Loucy (cell line): ENCODE measurements around the gene LILRB4.
"Not testable (repeated sequence)": the region's sequence is repeated elsewhere in the genome, so short reads cannot be mapped to it uniquely, and the experiment has no call there.

Source experiments
- EZH2phosphoT487 ChIP-seq: fragments of 200-600 bp; IDR thresholded peaks from 2 replicates; pipeline ENCODE4 v1.6.1; 2018; ENCODE audit warnings: antibody characterized with exemption, mild to moderate bottlenecking, moderate library complexity, borderline replicate concordance
- TF ChIP-seq, protein P1 (sequence below): fragments of 200-600 bp; sonication (generic); conservative IDR thresholded peaks from 2 replicates; pipeline ENCODE4 v1.5.1; 2014; ENCODE audit warnings: mild to moderate bottlenecking, antibody characterized with exemption, low read length

DNA sequence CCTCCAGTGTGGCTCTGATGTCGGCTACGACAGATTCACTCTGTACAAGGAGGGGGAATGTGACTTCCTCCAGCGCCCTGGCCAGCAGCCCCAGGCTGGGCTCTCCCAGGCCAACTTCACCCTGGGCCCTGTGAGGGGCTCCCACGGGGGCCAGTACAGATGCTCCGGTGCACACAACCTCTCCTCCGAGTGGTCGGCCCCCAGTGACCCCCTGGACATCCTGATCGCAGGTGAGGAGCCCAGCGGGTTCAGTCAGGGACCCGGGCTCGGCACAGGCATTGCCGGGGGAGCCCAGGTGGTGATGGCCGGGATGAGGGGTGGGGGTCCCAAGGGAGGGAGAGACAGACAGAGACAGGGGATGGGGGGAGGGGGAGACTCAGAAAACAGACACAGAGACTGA lies 34.9 kb downstream of the LILRB4 start:
- TF ChIP-seq, protein P1, sequence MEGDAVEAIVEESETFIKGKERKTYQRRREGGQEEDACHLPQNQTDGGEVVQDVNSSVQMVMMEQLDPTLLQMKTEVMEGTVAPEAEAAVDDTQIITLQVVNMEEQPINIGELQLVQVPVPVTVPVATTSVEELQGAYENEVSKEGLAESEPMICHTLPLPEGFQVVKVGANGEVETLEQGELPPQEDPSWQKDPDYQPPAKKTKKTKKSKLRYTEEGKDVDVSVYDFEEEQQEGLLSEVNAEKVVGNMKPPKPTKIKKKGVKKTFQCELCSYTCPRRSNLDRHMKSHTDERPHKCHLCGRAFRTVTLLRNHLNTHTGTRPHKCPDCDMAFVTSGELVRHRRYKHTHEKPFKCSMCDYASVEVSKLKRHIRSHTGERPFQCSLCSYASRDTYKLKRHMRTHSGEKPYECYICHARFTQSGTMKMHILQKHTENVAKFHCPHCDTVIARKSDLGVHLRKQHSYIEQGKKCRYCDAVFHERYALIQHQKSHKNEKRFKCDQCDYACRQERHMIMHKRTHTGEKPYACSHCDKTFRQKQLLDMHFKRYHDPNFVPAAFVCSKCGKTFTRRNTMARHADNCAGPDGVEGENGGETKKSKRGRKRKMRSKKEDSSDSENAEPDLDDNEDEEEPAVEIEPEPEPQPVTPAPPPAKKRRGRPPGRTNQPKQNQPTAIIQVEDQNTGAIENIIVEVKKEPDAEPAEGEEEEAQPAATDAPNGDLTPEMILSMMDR: not testable (repeated sequence)
- not testable (repeated sequence) for TF ChIP-seq EZH2phosphoT487
